HepG2 (cell line): ENCODE results near the gene VARS2. TPM values are rescaled to one million over a fixed set of nuclear protein-coding genes. Genes with fewer than 3 reads are reported as not detected.

ENCODE experiments used
- ATAC-seq: fragments of 200-7000 bp; cut with Tn5 transposase; 3 replicates; pipeline ENCODE4 v1.9.1; 2020; ENCODE audit warnings: mild to moderate bottlenecking, moderate library complexity
- BruUV-seq: library from RNA; stranded (reverse); fragments of 400-500 nt; replicated peaks from 2 replicates; lab custom pipeline; 2021; lab: Mats Ljungman, UMichigan
- CTCF ChIA-PET: fragments of 300-600 bp; formaldehyde crosslinking; extraction: SDS; loops from one replicate; lab custom pipeline; 2021; ENCODE audit warnings: low total read pairs, inconsistent platforms, low intra/inter-chr PET ratio; lab: Yijun Ruan, JAX
- POLR2A ChIA-PET: fragments of 350-600 bp; sonication (Branson Sonifier 250); formaldehyde crosslinking; loops from one replicate; lab custom pipeline; 2020; ENCODE audit warnings: antibody characterized with exemption, inconsistent platforms; lab: Yijun Ruan, JAX
- DNase-seq: peaks from one replicate; pipeline ENCODE4 v3.0.0-alpha.2; 2015; ENCODE audit warnings: low spot score
- FAIRE-seq: peaks from 3 replicates; lab custom pipeline; 2011; peaks lifted over from hg19 to GRCh38; lab: Jason Lieb, UNC
- H2AFZ ChIP-seq: one replicate; pipeline ENCODE4 v1.6.1; 2011; ENCODE audit warnings: low read length, inconsistent platforms
- H3K27ac ChIP-seq: fragments of 300-600 bp; 3 replicates; pipeline ENCODE4 v1.8.0; 2011; ENCODE audit warnings: mixed run types, mild to moderate bottlenecking, mixed read lengths, low read length, inconsistent platforms; ENCODE audit not compliant: insufficient read depth; ENCODE audit errors: extremely low read length
- H3K27me3 ChIP-seq, 2 experiments: fragments of 200-600 bp in 1 of 2; 2 replicates in 1 of 2; 3 replicates in 1 of 2; pipeline versions ENCODE4 v1.6.0 to v1.8.0; 2011; ENCODE audit warnings: low read length in 2 of 2, mild to moderate bottlenecking in 2 of 2, moderate library complexity in 2 of 2, inconsistent platforms in 1 of 2; ENCODE audit not compliant: insufficient read depth in 2 of 2, control insufficient read depth in 1 of 2
- H3K36me3 ChIP-seq, 2 experiments: fragments of 200-600 bp in 1 of 2; replicated peaks in 1 of 2; 2 replicates in 1 of 2; 3 replicates in 1 of 2; pipeline versions ENCODE4 v1.5.1 to v1.8.0; 2011; ENCODE audit warnings: low read length in 2 of 2, inconsistent platforms in 1 of 2; ENCODE audit not compliant: insufficient read depth in 2 of 2, control insufficient read depth in 1 of 2
- H3K4me1 ChIP-seq: 2 replicates; pipeline ENCODE4 v1.5.1; 2012; ENCODE audit warnings: low read length, inconsistent platforms; ENCODE audit not compliant: insufficient read depth
- H3K4me2 ChIP-seq: 2 replicates; pipeline ENCODE4 v1.6.0; 2011; ENCODE audit warnings: low read depth, low read length, inconsistent platforms
- H3K4me3 ChIP-seq, 3 experiments: fragments of 200-600 bp in 1 of 3; sonication (generic), shearing (Covaris generic) in 1 of 3; replicated peaks in 1 of 3; 2 replicates each; pipeline ENCODE4 v1.5.1; 2011 to 2016; ENCODE audit warnings: low read length in 3 of 3, inconsistent platforms in 2 of 3, low read depth in 2 of 3, mild to moderate bottlenecking in 2 of 3, control low read depth in 1 of 3, mixed read lengths in 1 of 3; ENCODE audit not compliant: insufficient read depth in 1 of 3
- H3K79me2 ChIP-seq: one replicate; pipeline ENCODE4 v1.6.1; 2011; ENCODE audit warnings: low read length, inconsistent platforms; ENCODE audit not compliant: insufficient read depth
- H3K9ac ChIP-seq: 2 replicates; pipeline ENCODE4 v1.6.0; 2011; ENCODE audit warnings: mild to moderate bottlenecking, low read depth, low read length, inconsistent platforms; ENCODE audit not compliant: insufficient read depth
- H3K9me3 ChIP-seq: 2 replicates; pipeline ENCODE4 v1.5.1; 2012; ENCODE audit warnings: mild to moderate bottlenecking, low read length
- H4K20me1 ChIP-seq: 2 replicates; pipeline ENCODE4 v1.6.0; 2011; ENCODE audit warnings: inconsistent platforms, mild to moderate bottlenecking, low read length, moderate library complexity; ENCODE audit not compliant: insufficient read depth
- IKZF5 ChIP-seq: IDR thresholded peaks from 2 replicates; pipeline ENCODE4 v1.6.1; 2018; ENCODE audit warnings: missing genetic modification reagents, mild to moderate bottlenecking, missing compliant biosample characterization
- MLXIP ChIP-seq: sonication (generic); formaldehyde crosslinking; IDR thresholded peaks from 2 replicates; pipeline ENCODE4 v1.9.0; 2021; ENCODE audit warnings: missing genetic modification reagents, borderline replicate concordance
- PAF1 ChIP-seq: IDR thresholded peaks from 2 replicates; pipeline ENCODE4 v1.6.1; 2016; ENCODE audit warnings: missing genetic modification reagents, missing compliant biosample characterization
- PBX3 ChIP-seq: sonication (generic); formaldehyde crosslinking; IDR thresholded peaks from 2 replicates; pipeline ENCODE4 v1.8.1; 2023; ENCODE audit warnings: missing genetic modification reagents, inconsistent platforms, borderline replicate concordance
- PRPF4 ChIP-seq: fragments of 200-400 bp; formaldehyde crosslinking; IDR thresholded peaks from 2 replicates; pipeline ENCODE4 v1.6.1; 2016; ENCODE audit warnings: low read length, low read depth; ENCODE audit not compliant: poor library complexity, severe bottlenecking
- TFE3 ChIP-seq: IDR thresholded peaks from 2 replicates; pipeline ENCODE4 v1.6.1; 2016
- ZGPAT ChIP-seq: IDR thresholded peaks from 2 replicates; pipeline ENCODE4 v1.6.1; 2016; ENCODE audit warnings: mild to moderate bottlenecking
- ZNF232 ChIP-seq: sonication (generic); formaldehyde crosslinking; IDR thresholded peaks from 2 replicates; pipeline ENCODE4 v1.4.0; 2020; ENCODE audit warnings: missing genetic modification reagents, borderline replicate concordance
- ZNF510 ChIP-seq: sonication (generic); formaldehyde crosslinking; IDR thresholded peaks from 2 replicates; pipeline ENCODE4 v1.4.0; 2020; ENCODE audit warnings: low read depth, mild to moderate bottlenecking, missing genetic modification reagents
- ZNF580 ChIP-seq: IDR thresholded peaks from 2 replicates; pipeline ENCODE4 v1.6.1; 2016; ENCODE audit warnings: low read depth, borderline replicate concordance
- ZSCAN30 ChIP-seq: sonication (generic); formaldehyde crosslinking; IDR thresholded peaks from 2 replicates; pipeline ENCODE4 v1.5.0; 2020; ENCODE audit warnings: mild to moderate bottlenecking, missing genetic modification reagents
- WGBS: methylation state at CpG from one replicate; pipeline ENCODE4 v1.1.6; 2017; ENCODE audit warnings: low lambda C conversion rate; 5-methylcytosine and 5-hydroxymethylcytosine counted together
- in situ Hi-C: cut with HindIII; loops from 2 replicates; pipeline ENCODE4 v1.10.0; 2017; ENCODE audit warnings: low pct_unique_long_range_greater_than_20kb; ENCODE audit not compliant: extremely low pct_ligation_motif_present
- intact Hi-C: fragments of 100-400 bp; cut with micrococcal nuclease; formaldehyde crosslinking; loops from one replicate; pipeline ENCODE4 v1.10.0; 2022; ENCODE audit not compliant: unreplicated experiment
- polyA plus RNA-seq, 8 experiments: library from polyadenylated mRNA; depleted of rRNA in 3 of 8; stranded (reverse) in 7 of 8; unstranded in 1 of 8; fragments of >200 nt; fragmentation: Illumina TruSeq in 4 of 8; extraction: Trizol in 4 of 8; gene quantifications; 2 replicates each; pipeline versions ENCODE4 v1.2.1 to v1.2.3, GENCODE V29; 2011 to 2016; ENCODE audit warnings: low read depth in 4 of 8, missing spikeins in 1 of 8, mixed read lengths in 1 of 8; ENCODE audit not compliant: insufficient read depth in 1 of 8
- total RNA-seq, 5 experiments: library from RNA; depleted of rRNA; stranded (reverse); fragments of >200 nt; fragmentation: Illumina TruSeq; extraction: Trizol; gene quantifications; 2 replicates each; pipeline ENCODE4 v1.2.3, GENCODE V29; 2016; ENCODE audit warnings: low read depth in 1 of 5

VARS2 gene
- total and polyA plus RNA-seq, 2 of the 13 experiments (the other 11 are each of a cell fraction or from before 2014, with no cell fraction given) = 61.8 to 71.8 TPM

GRCh38 chr6:30965140-30965601 lies 51.1 kb downstream of the VARS2 start (continued):
- TF ChIP-seq MLXIP (CRISPR knock-in tag) (no peak), PRPF4 (no peak)

GRCh38 chr6:30966154-30966553 lies 52.1 kb downstream of the VARS2 start:
- no TSS peak for BruUV-seq
- in situ Hi-C loops (no loop called here), intact Hi-C loops (no loop called here)
- FAIRE-seq = no peak
- Histone ChIP-seq H3K4me2 (no peak overlapping the region), H3K4me3 (no peak overlapping the region), H3K27ac (no peak overlapping the region), H3K9me3 (no peaks in the 10 kb centered on the region), H3K27me3 (no peaks in the 10 kb centered on the region), H3K36me3 (no peaks in the 10 kb centered on the region), H3K9ac (no peak overlapping the region), H2AFZ (no peak overlapping the region), H3K4me1 (peaks cover 9% of the 10 kb centered on the region), H3K79me2 (no peaks in the 10 kb centered on the region), H4K20me1 (no peaks in the 10 kb centered on the region)
- POLR2A ChIA-PET = no interaction called here
- DNase-seq = no peak
- ATAC-seq = no peak
- 1% methylated on average over 3 of the region's 3 CpGs for WGBS
- CTCF ChIA-PET = no interaction called here
- TF ChIP-seq ZGPAT (CRISPR knock-in tag) (no peak), ZSCAN30 (CRISPR knock-in tag) (no peak), PAF1 (CRISPR knock-in tag) (no peak), ZNF232 (CRISPR knock-in tag) (no peak), PBX3 (no peak), ZNF580 (CRISPR knock-in tag) (no peak), TFE3 (no peak), ZNF510 (CRISPR knock-in tag) (no peak), IKZF5 (CRISPR knock-in tag) (no peak)
